Endothelial cell (in vitro differentiated cells): Measurements from ENCODE around the gene ARHGEF28. TPM values are rescaled to one million over a fixed set of nuclear protein-coding genes. Genes with fewer than 3 reads are reported as not detected.

ENCODE experiments used
- DNase-seq: peaks from one replicate; pipeline ENCODE4 v3.0.0; 2021; ENCODE audit warnings: low spot score
- H3K27ac Mint-ChIP-seq: one replicate; pipeline ENCODE4 v1.8.0; 2021; ENCODE audit warnings: mixed read lengths, inconsistent platforms; ENCODE audit not compliant: unreplicated experiment
- H3K27me3 Mint-ChIP-seq: one replicate; pipeline ENCODE4 v1.8.0; 2021; ENCODE audit warnings: mild to moderate bottlenecking, moderate library complexity, mixed read lengths, inconsistent platforms; ENCODE audit not compliant: unreplicated experiment
- H3K36me3 Mint-ChIP-seq: one replicate; pipeline ENCODE4 v1.8.0; 2021; ENCODE audit warnings: mild to moderate bottlenecking, low read depth, mixed read lengths, inconsistent platforms; ENCODE audit not compliant: unreplicated experiment
- H3K4me1 Mint-ChIP-seq: one replicate; pipeline ENCODE4 v1.8.0; 2021; ENCODE audit warnings: mild to moderate bottlenecking, mixed read lengths, inconsistent platforms; ENCODE audit not compliant: unreplicated experiment
- H3K4me3 Mint-ChIP-seq: one replicate; pipeline ENCODE4 v1.8.0; 2021; ENCODE audit warnings: mild to moderate bottlenecking, mixed read lengths, inconsistent platforms; ENCODE audit not compliant: unreplicated experiment
- H3K9me3 Mint-ChIP-seq: one replicate; pipeline ENCODE4 v1.8.0; 2021; ENCODE audit warnings: mixed read lengths, inconsistent platforms; ENCODE audit not compliant: unreplicated experiment
- CTCF ChIP-seq: fragments of 200-600 bp; sonication (generic); IDR thresholded peaks from one replicate; pipeline ENCODE4 v1.5.0; 2021; ENCODE audit warnings: antibody characterized with exemption; ENCODE audit not compliant: unreplicated experiment
- total RNA-seq: library from RNA; stranded (reverse); fragmentation: NEBNext Ultra II Directional; extraction: Animal tissue kit (Norgen Biotek cat#: 25700); gene quantifications from one replicate; pipeline ENCODE4 v1.2.1, GENCODE V29; 2021; ENCODE audit not compliant: unreplicated experiment

ARHGEF28 gene
- total RNA-seq, 1 donor from 2014 or later: 1.5 TPM

GRCh38 chr5:73966451-73966850, 340.5 kb downstream of the ARHGEF28 start:
- Mint-ChIP-seq H3K36me3 (no peaks in the 10 kb centered on the region), H3K4me3 (no peak overlapping the region), H3K4me1 (peaks cover 9% of the 10 kb centered on the region)

GRCh38 chr5:73967347-73967746, 341.4 kb downstream of the ARHGEF28 start:
- Mint-ChIP-seq H3K4me1 (peaks cover 9% of the 10 kb centered on the region), H3K4me3 (no peak overlapping the region), H3K27me3 (peaks cover 4% of the 10 kb centered on the region), H3K36me3 (no peaks in the 10 kb centered on the region), H3K9me3 (no peaks in the 10 kb centered on the region), H3K27ac (no peak overlapping the region)
- no peak for TF ChIP-seq CTCF
- DNase-seq: no peak

More at GRCh38 chr5:73966451-73966850, 340.5 kb downstream of the ARHGEF28 start:
- Mint-ChIP-seq H3K27ac (no peak overlapping the region), H3K9me3 (no peaks in the 10 kb centered on the region), H3K27me3 (no peaks in the 10 kb centered on the region)
- TF ChIP-seq CTCF: no peak
- no peak for DNase-seq

GRCh38 chr5:73968246-73968645, 342.2 kb downstream of the ARHGEF28 start:
- peaks cover 4% of the 10 kb centered on the region for H3K27me3 Mint-ChIP-seq
- H3K9me3 Mint-ChIP-seq: no peaks in the 10 kb centered on the region
- no peak overlapping the region for H3K4me3 Mint-ChIP-seq
- H3K36me3 Mint-ChIP-seq: no peaks in the 10 kb centered on the region
- peaks cover 9% of the 10 kb centered on the region for H3K4me1 Mint-ChIP-seq
- TF ChIP-seq CTCF: no peak
- no peak overlapping the region for H3K27ac Mint-ChIP-seq
- no peak for DNase-seq

GRCh38 chr5:73968729-73969128, 342.7 kb downstream of the ARHGEF28 start:
- DNase-seq: no peak
- TF ChIP-seq CTCF: no peak
- Mint-ChIP-seq H3K9me3 (no peaks in the 10 kb centered on the region), H3K4me3 (no peak overlapping the region), H3K36me3 (no peaks in the 10 kb centered on the region), H3K27ac (no peak overlapping the region), H3K4me1 (peaks cover 9% of the 10 kb centered on the region), H3K27me3 (peaks cover 4% of the 10 kb centered on the region)

- Mint-ChIP-seq H3K27me3 (peaks cover 4% of the 10 kb centered on the region), H3K9me3 (no peaks in the 10 kb centered on the region), H3K4me3 (no peak overlapping the region), H3K36me3 (no peaks in the 10 kb centered on the region), H3K4me1 (peaks cover 4% of the 10 kb centered on the region), H3K27ac (no peak overlapping the region)
- no peak for DNase-seq
- TF ChIP-seq CTCF: no peak
Observed at GRCh38 chr5:73969195-73970036, 343.4 kb downstream of the ARHGEF28 start.
